Transverse colon (tissue), 4 donors: ENCODE measurements around the gene TBL1Y.
"Not testable (repeated sequence)": the region's sequence is repeated elsewhere in the genome, so short reads cannot be mapped to it uniquely, and the experiment has no call there.

Experiments used
- POLR2AphosphoS5 ChIP-seq, 3 donors: sonication (generic); formaldehyde crosslinking; IDR thresholded peaks; one replicate each; pipeline ENCODE4 v1.6.1; 2016; ENCODE audit warnings: antibody characterized with exemption in 3 of 3
- TF ChIP-seq, protein P1 (sequence below), 5 experiments: fragments of 200-600 bp in 3 of 5; fragments of 450-650 bp in 2 of 5; sonication (generic) in 3 of 5; IDR thresholded peaks; 1 replicate in 2 of 5; 2 replicates in 3 of 5; pipeline ENCODE4 v1.5.1; 2016 to 2017; ENCODE audit warnings: antibody characterized with exemption in 5 of 5, inconsistent platforms in 3 of 5, mild to moderate bottlenecking in 2 of 5, moderate library complexity in 1 of 5

DNA sequence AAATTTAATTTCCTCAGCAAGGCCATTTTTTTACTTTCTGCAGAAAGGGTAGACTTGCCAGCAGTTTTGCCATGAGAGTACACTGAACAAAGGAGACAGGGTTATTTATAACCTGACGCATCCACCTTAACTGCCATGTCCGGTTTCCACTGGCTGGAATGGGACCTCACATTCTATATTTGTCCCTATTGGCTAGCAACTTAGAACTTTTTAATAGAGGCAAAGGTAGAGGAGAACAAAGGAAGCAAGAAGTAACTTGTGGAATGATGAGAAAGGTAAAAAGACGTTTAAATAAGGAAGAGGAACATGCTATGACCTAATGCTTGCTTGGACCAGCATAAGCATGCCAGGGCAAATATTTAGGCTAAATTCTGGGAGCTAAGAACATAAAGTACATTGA, 142.0 kb downstream of the TBL1Y start:
- TF ChIP-seq, protein P1, sequence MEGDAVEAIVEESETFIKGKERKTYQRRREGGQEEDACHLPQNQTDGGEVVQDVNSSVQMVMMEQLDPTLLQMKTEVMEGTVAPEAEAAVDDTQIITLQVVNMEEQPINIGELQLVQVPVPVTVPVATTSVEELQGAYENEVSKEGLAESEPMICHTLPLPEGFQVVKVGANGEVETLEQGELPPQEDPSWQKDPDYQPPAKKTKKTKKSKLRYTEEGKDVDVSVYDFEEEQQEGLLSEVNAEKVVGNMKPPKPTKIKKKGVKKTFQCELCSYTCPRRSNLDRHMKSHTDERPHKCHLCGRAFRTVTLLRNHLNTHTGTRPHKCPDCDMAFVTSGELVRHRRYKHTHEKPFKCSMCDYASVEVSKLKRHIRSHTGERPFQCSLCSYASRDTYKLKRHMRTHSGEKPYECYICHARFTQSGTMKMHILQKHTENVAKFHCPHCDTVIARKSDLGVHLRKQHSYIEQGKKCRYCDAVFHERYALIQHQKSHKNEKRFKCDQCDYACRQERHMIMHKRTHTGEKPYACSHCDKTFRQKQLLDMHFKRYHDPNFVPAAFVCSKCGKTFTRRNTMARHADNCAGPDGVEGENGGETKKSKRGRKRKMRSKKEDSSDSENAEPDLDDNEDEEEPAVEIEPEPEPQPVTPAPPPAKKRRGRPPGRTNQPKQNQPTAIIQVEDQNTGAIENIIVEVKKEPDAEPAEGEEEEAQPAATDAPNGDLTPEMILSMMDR (IDR thresholded peaks at IDR 0.05): not testable (repeated sequence)
- TF ChIP-seq POLR2AphosphoS5 (IDR thresholded peaks at IDR 0.05): not testable (repeated sequence)
